Breast epithelium (tissue), 3 donors: Measurements from ENCODE around the gene GPC5.

Experiments
- CTCF ChIP-seq, 3 donors: fragments of 450-650 bp; IDR thresholded peaks; one replicate each; pipeline ENCODE4 v1.5.1; 2016 to 2017; ENCODE audit warnings: antibody characterized with exemption in 3 of 3, mild to moderate bottlenecking in 3 of 3, moderate library complexity in 3 of 3
- POLR2A ChIP-seq: fragments of 450-650 bp; IDR thresholded peaks from one replicate; pipeline ENCODE4 v1.6.1; 2016; ENCODE audit warnings: antibody characterized with exemption, mild to moderate bottlenecking, moderate library complexity

DNA sequence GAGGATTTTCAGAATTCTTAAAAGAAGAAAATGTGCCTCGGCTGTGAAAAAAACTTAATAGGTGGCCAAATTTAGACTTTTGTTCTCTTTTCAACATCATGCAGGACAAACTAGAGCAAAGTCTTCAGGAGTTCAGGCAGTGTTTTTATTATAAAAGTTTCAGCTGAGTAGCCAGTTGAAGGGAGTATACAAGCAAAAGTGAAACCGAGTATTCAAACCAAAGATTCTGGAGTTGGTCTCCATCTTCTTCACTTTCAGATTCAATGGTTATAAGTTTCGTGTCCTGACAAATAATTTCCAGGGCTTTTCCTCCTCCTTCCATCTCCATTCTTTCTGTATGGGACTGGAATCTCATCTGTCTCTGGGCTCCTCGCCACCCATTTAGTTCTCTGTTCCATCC, 379.7 kb downstream of the GPC5 start:
- no peak for TF ChIP-seq POLR2A
- no peak for TF ChIP-seq CTCF (IDR thresholded peaks at IDR 0.05)
